SK-N-SH (cell line): Measurements from ENCODE around the gene FANCL. TPM values are rescaled to one million over a fixed set of nuclear protein-coding genes. Genes with fewer than 3 reads are reported as not detected.

Experiments
- CTCF ChIA-PET: fragments of 300-600, 350-600 bp; formaldehyde crosslinking; extraction: SDS; loops from one replicate; lab custom pipeline; 2021; lab: Yijun Ruan, JAX
- POLR2A ChIA-PET: fragments of 350-600 bp; sonication (Branson Sonifier 250); formaldehyde crosslinking; extraction: SDS; loops from one replicate; lab custom pipeline; 2020; ENCODE audit warnings: antibody characterized with exemption, inconsistent platforms; lab: Yijun Ruan, JAX
- DNase-seq: peaks from one replicate; pipeline ENCODE4 v3.0.0; 2012
- H2AFZ ChIP-seq: fragments of 200-600 bp; sonication (generic); 2 replicates; pipeline ENCODE4 v1.8.1; 2016; ENCODE audit warnings: antibody characterized with exemption, mild to moderate bottlenecking, low read depth
- H3F3A ChIP-seq: fragments of 200-600 bp; sonication (generic); replicated peaks from 2 replicates; pipeline ENCODE3; 2016; ENCODE audit warnings: antibody characterized with exemption, mild to moderate bottlenecking; ENCODE audit not compliant: insufficient read depth
- H3K27ac ChIP-seq, 2 experiments: fragments of 200-500 bp in 1 of 2; fragments of 200-600 bp in 1 of 2; sonication (Bioruptor generic) in 1 of 2; sonication (generic), shearing (Covaris generic) in 1 of 2; 2 replicates each; pipeline versions ENCODE4 v1.5.1 to v1.6.1; 2014 to 2016; ENCODE audit warnings: low read depth in 2 of 2, inconsistent platforms in 1 of 2, low read length in 1 of 2, mild to moderate bottlenecking in 1 of 2, mixed read lengths in 1 of 2
- H3K27me3 ChIP-seq: fragments of 200-600 bp; sonication (generic), shearing (Covaris generic); 2 replicates; pipeline ENCODE4 v1.6.1; 2016; ENCODE audit warnings: mixed run types; ENCODE audit not compliant: insufficient read depth
- H3K36me3 ChIP-seq, 2 experiments: fragments of 200-500 bp in 1 of 2; fragments of 200-600 bp in 1 of 2; sonication (Bioruptor generic) in 1 of 2; sonication (generic) in 1 of 2; replicated peaks in 1 of 2; 2 replicates each; pipeline versions ENCODE3 to v1.5.1; 2014 to 2016; ENCODE audit warnings: low read length in 1 of 2, mild to moderate bottlenecking in 1 of 2; ENCODE audit not compliant: insufficient read depth in 2 of 2, control insufficient read depth in 1 of 2
- H3K4me1 ChIP-seq, 2 experiments: fragments of 200-500 bp in 1 of 2; fragments of 200-600 bp in 1 of 2; sonication (Bioruptor generic) in 1 of 2; sonication (generic), shearing (Covaris generic) in 1 of 2; 2 replicates each; pipeline versions ENCODE4 v1.5.1 to v1.6.1; 2014 to 2016; ENCODE audit warnings: low read depth in 1 of 2, low read length in 1 of 2, mixed run types in 1 of 2; ENCODE audit not compliant: insufficient read depth in 2 of 2, control insufficient read depth in 1 of 2
- H3K4me2 ChIP-seq: fragments of 200-600 bp; sonication (generic), shearing (Covaris generic); 2 replicates; pipeline ENCODE4 v1.6.1; 2017; ENCODE audit warnings: mixed run types
- H3K4me3 ChIP-seq, 2 experiments: fragments of 200-500 bp in 1 of 2; fragments of 200-600 bp in 1 of 2; sonication (Bioruptor generic) in 1 of 2; sonication (generic), shearing (Covaris generic) in 1 of 2; 2 replicates each; pipeline versions ENCODE4 v1.5.1 to v1.8.1; 2014 to 2016; ENCODE audit warnings: low read depth in 2 of 2, inconsistent platforms in 1 of 2, low read length in 1 of 2, mild to moderate bottlenecking in 1 of 2, mixed read lengths in 1 of 2, moderate library complexity in 1 of 2
- H3K79me2 ChIP-seq: fragments of 200-600 bp; sonication (generic); 2 replicates; pipeline ENCODE4 v1.8.1; 2017; ENCODE audit warnings: mild to moderate bottlenecking; ENCODE audit not compliant: insufficient read depth
- H3K9ac ChIP-seq: fragments of 200-600 bp; sonication (generic); 2 replicates; pipeline ENCODE4 v1.6.1; 2017; ENCODE audit warnings: mixed run types
- H3K9me2 ChIP-seq: fragments of 200-600 bp; sonication (generic); 2 replicates; pipeline ENCODE4 v1.6.1; 2017; ENCODE audit warnings: mixed run types
- H3K9me3 ChIP-seq: fragments of 200-600 bp; sonication (generic); 2 replicates; pipeline ENCODE4 v1.6.1; 2017; ENCODE audit warnings: mixed run types, mild to moderate bottlenecking, moderate library complexity
- H4K20me1 ChIP-seq: fragments of 200-600 bp; sonication (generic); 2 replicates; pipeline ENCODE4 v1.6.1; 2017; ENCODE audit warnings: mild to moderate bottlenecking, mixed run types; ENCODE audit not compliant: insufficient read depth
- CHD2 ChIP-seq: fragments of 150-350 bp; IDR thresholded peaks from 2 replicates; pipeline ENCODE4 v1.6.1; 2018; ENCODE audit warnings: low read length; ENCODE audit not compliant: partially characterized antibody
- CTCF ChIP-seq: fragments of 200-600 bp; sonication (generic); IDR thresholded peaks from 2 replicates; pipeline ENCODE4 v1.6.1; 2017; ENCODE audit warnings: antibody characterized with exemption, mild to moderate bottlenecking, moderate library complexity
- GABPA ChIP-seq: IDR thresholded peaks from 2 replicates; pipeline ENCODE4 v1.4.0; 2012; ENCODE audit warnings: low read depth, mild to moderate bottlenecking
- IRF3 ChIP-seq: fragments of 150-350 bp; IDR thresholded peaks from 2 replicates; pipeline ENCODE4 v1.6.1; 2016; ENCODE audit warnings: mild to moderate bottlenecking, low read depth, low read length
- JUND ChIP-seq: IDR thresholded peaks from 2 replicates; pipeline ENCODE4 v1.4.0; 2012
- MAX ChIP-seq: IDR thresholded peaks from 2 replicates; pipeline ENCODE4 v1.4.0; 2012; ENCODE audit warnings: low read depth
- MXI1 ChIP-seq: IDR thresholded peaks from 2 replicates; pipeline ENCODE4 v1.6.1; 2012; ENCODE audit warnings: mild to moderate bottlenecking, low read depth, low read length, improper control_type of control experiment
- NRF1 ChIP-seq: IDR thresholded peaks from 2 replicates; pipeline ENCODE4 v1.6.1; 2012; ENCODE audit warnings: low read depth, mild to moderate bottlenecking, low read length
- REST ChIP-seq: IDR thresholded peaks from 2 replicates; pipeline ENCODE4 v1.6.1; 2012; ENCODE audit warnings: mild to moderate bottlenecking, low read depth, low read length, moderate library complexity
- SIN3A ChIP-seq: IDR thresholded peaks from 2 replicates; pipeline ENCODE4 v1.6.1; 2012; ENCODE audit warnings: low read depth, mild to moderate bottlenecking, low read length, moderate library complexity, borderline replicate concordance
- ZBTB33 ChIP-seq: IDR thresholded peaks from 2 replicates; pipeline ENCODE4 v1.4.0; 2012; ENCODE audit warnings: low read depth, borderline replicate concordance
- WGBS: methylation state at CpG from one replicate; pipeline ENCODE4 v1.1.6; 2017; ENCODE audit warnings: low lambda C conversion rate; 5-methylcytosine and 5-hydroxymethylcytosine counted together
- polyA plus RNA-seq, 3 experiments: library from polyadenylated mRNA; depleted of rRNA; stranded (reverse); fragments of >200 nt; gene quantifications; 2 replicates each; pipeline ENCODE4 v1.2.3, GENCODE V29; 2012

FANCL gene
- polyA plus RNA-seq, 1 of the 3 experiments (the other 2 are of a cell fraction), result 11.8 TPM

- no peak for DNase-seq
- POLR2A ChIA-PET, result no interaction called here
- H3K4me3 ChIP-seq, result no peak overlapping the region
- no peaks in the 10 kb centered on the region for H3K36me3 ChIP-seq
- no peak overlapping the region for H3K4me2 ChIP-seq
- H2AFZ ChIP-seq, result no peak overlapping the region
- 94% methylated on average over 3 of the region's 3 CpGs for WGBS
- peaks cover 82% of the 10 kb centered on the region for H3K79me2 ChIP-seq
- TF ChIP-seq CHD2 (no peak), ZBTB33 (no peak), MXI1 (no peak), CTCF (no peak), JUND (no peak), NRF1 (no peak)
- TF ChIP-seq, all 33 proteins: peak for 0
- H3K9me2 ChIP-seq, result no peaks in the 10 kb centered on the region
- no peaks in the 10 kb centered on the region for H3K27me3 ChIP-seq
- peaks cover 4% of the 10 kb centered on the region; the same call in 1 of the 2 replicates for H3K9me3 ChIP-seq
- H3K27ac ChIP-seq, result no peak overlapping the region
- H3K9ac ChIP-seq, result no peak overlapping the region
- CTCF ChIA-PET, result no interaction called here
- no peaks in the 10 kb centered on the region for H3F3A ChIP-seq
- peaks cover 0 to 2% of the 10 kb centered on the region in 2 experiments; a peak in 1 of 4 replicates for H3K4me1 ChIP-seq
- no peaks in the 10 kb centered on the region; the same call in 1 of the 2 replicates for H4K20me1 ChIP-seq
Measured at GRCh38 chr2:58235170-58235569, 6.0 kb downstream of the FANCL start.

- Histone ChIP-seq H3K9me3 (no peaks in the 10 kb centered on the region), H3K36me3 (peaks cover 8 to 15% of the 10 kb centered on the region in 2 experiments), H4K20me1 (no peaks in the 10 kb centered on the region), H3K27ac (no peak overlapping the region), H3K9ac (no peak overlapping the region), H3F3A (no peaks in the 10 kb centered on the region), H3K9me2 (no peaks in the 10 kb centered on the region), H3K79me2 (peaks cover 17% of the 10 kb centered on the region), H3K4me2 (no peak overlapping the region), H3K27me3 (no peaks in the 10 kb centered on the region), H3K4me1 (no peaks in the 10 kb centered on the region; a peak in 1 of 4 replicates), H3K4me3 (no peak overlapping the region), H2AFZ (no peak overlapping the region)
- no peak for TF ChIP-seq REST
- no peak for TF ChIP-seq CHD2
- TF ChIP-seq SIN3A, result no peak
- TF ChIP-seq IRF3, result no peak
- no peak for TF ChIP-seq ZBTB33
- no peak for TF ChIP-seq GABPA
- no peak for TF ChIP-seq MAX
- TF ChIP-seq MXI1, result no peak
- ChIA-PET CTCF (no interaction called here), POLR2A (no interaction called here)
- WGBS, result 90% methylated on average over 1 of the region's 1 CpG
- no peak for DNase-seq
Measured at GRCh38 chr2:58228299-58228698, 12.8 kb downstream of the FANCL start.
